Liver (tissue), 9 donors: ENCODE results near the gene PRRT2. TPM values are rescaled to one million over a fixed set of nuclear protein-coding genes. Genes with fewer than 3 reads are reported as not detected.

ENCODE experiments used
- DNase-seq: peaks from one replicate; pipeline ENCODE4 v3.0.0-alpha.2; 2017; ENCODE audit warnings: low spot score
- H3K27ac ChIP-seq, 2 donors: one replicate each; pipeline ENCODE4 v1.7.0; 2013; ENCODE audit warnings: inconsistent platforms in 2 of 2, low read length in 2 of 2, control low read depth in 1 of 2, low read depth in 1 of 2, mild to moderate bottlenecking in 1 of 2
- H3K27me3 ChIP-seq, 4 donors: one replicate each; pipeline versions ENCODE4 v1.6.1 to v1.7.0; 2013; ENCODE audit warnings: low read length in 3 of 4, inconsistent platforms in 1 of 4, mild to moderate bottlenecking in 1 of 4, moderate library complexity in 1 of 4; ENCODE audit not compliant: control insufficient read depth in 4 of 4, insufficient read depth in 4 of 4
- H3K36me3 ChIP-seq, 4 donors: one replicate each; pipeline versions ENCODE4 v1.6.1 to v1.7.0; 2013; ENCODE audit warnings: low read length in 3 of 4, mild to moderate bottlenecking in 3 of 4, low read depth in 1 of 4, moderate library complexity in 1 of 4; ENCODE audit not compliant: control insufficient read depth in 4 of 4, insufficient read depth in 3 of 4
- H3K4me1 ChIP-seq, 4 donors: one replicate each; pipeline versions ENCODE4 v1.6.1 to v1.7.0; 2013; ENCODE audit warnings: low read length in 3 of 4, mild to moderate bottlenecking in 3 of 4, moderate library complexity in 1 of 4; ENCODE audit not compliant: control insufficient read depth in 4 of 4, insufficient read depth in 4 of 4
- H3K4me3 ChIP-seq, 3 donors: one replicate each; pipeline versions ENCODE4 v1.6.1 to v1.7.0; 2013; ENCODE audit warnings: low read length in 3 of 3, control low read depth in 1 of 3, low read depth in 1 of 3, mild to moderate bottlenecking in 1 of 3
- H3K9ac ChIP-seq, 2 donors: one replicate each; pipeline ENCODE4 v1.7.0; 2013; ENCODE audit warnings: low read length in 2 of 2, mild to moderate bottlenecking in 2 of 2, moderate library complexity in 2 of 2, control low read depth in 1 of 2, low read depth in 1 of 2
- H3K9me3 ChIP-seq, 4 donors: one replicate each; pipeline versions ENCODE4 v1.6.1 to v1.7.0; 2013; ENCODE audit warnings: low read length in 3 of 4; ENCODE audit not compliant: control insufficient read depth in 4 of 4
- ATF3 ChIP-seq: IDR thresholded peaks from 2 replicates; pipeline ENCODE4 v1.6.1; 2016; ENCODE audit warnings: antibody characterized with exemption
- CTCF ChIP-seq: fragments of 150-350 bp; IDR thresholded peaks from 2 replicates; pipeline ENCODE4 v1.5.1; 2017; ENCODE audit warnings: improper control_type of control experiment, low read depth, low read length; ENCODE audit not compliant: missing input control
- FOXA1 ChIP-seq: IDR thresholded peaks from 2 replicates; pipeline ENCODE4 v1.6.1; 2016; ENCODE audit warnings: antibody characterized with exemption
- FOXA2 ChIP-seq: IDR thresholded peaks from 2 replicates; pipeline ENCODE4 v1.6.1; 2016; ENCODE audit warnings: antibody characterized with exemption
- GABPA ChIP-seq, 2 donors: IDR thresholded peaks in 1 of 2; conservative IDR thresholded peaks in 1 of 2; 2 replicates each; pipeline ENCODE4 v1.6.1; 2016; ENCODE audit warnings: antibody characterized with exemption in 2 of 2, mild to moderate bottlenecking in 1 of 2, moderate library complexity in 1 of 2
- HNF4A ChIP-seq, 2 donors: conservative IDR thresholded peaks; 2 replicates each; pipeline ENCODE4 v1.6.1; 2016; ENCODE audit warnings: antibody characterized with exemption in 2 of 2, mild to moderate bottlenecking in 2 of 2
- MAX ChIP-seq: IDR thresholded peaks from 2 replicates; pipeline ENCODE4 v1.6.1; 2016; ENCODE audit warnings: antibody characterized with exemption
- NR2F2 ChIP-seq: IDR thresholded peaks from 2 replicates; pipeline ENCODE4 v1.6.1; 2016; ENCODE audit warnings: antibody characterized with exemption
- RXRA ChIP-seq, 2 donors: IDR thresholded peaks; 2 replicates each; pipeline ENCODE4 v1.6.1; 2017 to 2018; ENCODE audit warnings: antibody characterized with exemption in 2 of 2, mild to moderate bottlenecking in 1 of 2
- YY1 ChIP-seq: IDR thresholded peaks from 2 replicates; pipeline ENCODE4 v1.6.1; 2016; ENCODE audit warnings: antibody characterized with exemption, mild to moderate bottlenecking
- ZBTB33 ChIP-seq: IDR thresholded peaks from 2 replicates; pipeline ENCODE4 v1.6.1; 2016; ENCODE audit warnings: antibody characterized with exemption
- WGBS: extraction: QIAGEN DNeasy Blood & Tissue Kit; methylation state at CpG from one replicate; pipeline ENCODE4 v1.1.7; 2013; 5-methylcytosine and 5-hydroxymethylcytosine counted together
- polyA plus RNA-seq, 2 donors: library from polyadenylated mRNA; stranded (reverse) in 1 of 2; unstranded in 1 of 2; fragments of 200-250 nt in 1 of 2; fragments of >200 nt in 1 of 2; fragmentation: Nextera tagmentation in 1 of 2; extraction: Ambion mirVana in 1 of 2; gene quantifications; one replicate each; pipeline versions ENCODE4 v1.2.1 to v1.2.3, GENCODE V29; 2013 to 2015
- total RNA-seq, 2 donors: library from RNA; depleted of rRNA; stranded (reverse); fragments of >200 nt; gene quantifications; one replicate each; pipeline ENCODE4 v1.2.3, GENCODE V29; 2014
- donor health status: healthy.
- donor health status: healthy.
- donor health status: healthy.
- donor health status: healthy.
- donor health status: healthy.

The PRRT2 gene
- total and polyA plus RNA-seq, 4 donors = 0.09 to 0.59 (median 0.22) TPM

GRCh38 chr16:29806099-29806579, 5.9 kb upstream of the PRRT2 start, which contains the start of gene MAZ:
Gene MAZ (plus strand): TSS chr16:29806529. CDS start chr16:29806702, 173 bp downstream.
- no peak for DNase-seq
- Histone ChIP-seq H3K9me3 (no peaks in the 10 kb centered on the region), H3K9ac (peak within 1 kb of the TSS in 1 of 2 donors; percentile 48), H3K36me3 (peaks cover 2 to 10% (median 4%) of the 10 kb centered on the region in 4 donors), H3K27me3 (no peaks in the 10 kb centered on the region), H3K4me1 (peaks cover 11 to 43% (median 26%) of the 10 kb centered on the region in 4 donors), H3K27ac (peak within 1 kb of the TSS; percentile 91 to 98), H3K4me3 (peak within 1 kb of the TSS; percentile 53 to 93 (median 90))
- TF ChIP-seq FOXA2 = no peak
- no peak for TF ChIP-seq YY1
- no peak for TF ChIP-seq ATF3
- no peak for TF ChIP-seq ZBTB33
- TF ChIP-seq NR2F2 = no peak
- no peak for TF ChIP-seq MAX
- no peak for TF ChIP-seq RXRA (IDR thresholded peaks at IDR 0.05)
- no peak for TF ChIP-seq GABPA (IDR thresholded peaks at IDR 0.05 in 1 of 2, conservative IDR thresholded peaks at IDR 0.05 in 1 of 2)
- WGBS = 3% methylated on average over 67 of the region's 67 CpGs

GRCh38 chr16:29806641-29807425, 5.2 kb upstream of the PRRT2 start:
- Histone ChIP-seq H3K27ac (peak overlapping the region; percentile 73 to 88), H3K4me1 (peaks cover 11 to 49% (median 32%) of the 10 kb centered on the region in 4 donors), H3K27me3 (no peaks in the 10 kb centered on the region), H3K4me3 (peak overlapping the region; percentile 53 to 93 (median 55)), H3K9me3 (no peaks in the 10 kb centered on the region), H3K9ac (peak overlapping the region in 1 of 2 donors; percentile 48), H3K36me3 (peaks cover 2 to 10% (median 4%) of the 10 kb centered on the region in 4 donors)
- DNase-seq = peak; percentile 64
- no peak for TF ChIP-seq NR2F2
- TF ChIP-seq ZBTB33 = no peak
- TF ChIP-seq FOXA1 = no peak
- TF ChIP-seq HNF4A (conservative IDR thresholded peaks at IDR 0.05) = no peak
- no peak for TF ChIP-seq CTCF
- no peak for TF ChIP-seq ATF3
- 2% methylated on average over 99 of the region's 99 CpGs for WGBS
